ENCODE data around the gene R3HCC1L. TPM values are rescaled to one million over a fixed set of nuclear protein-coding genes. Genes with fewer than 3 reads are reported as not detected.

Gene R3HCC1L
- 8.9 and 14.1 TPM in 2 replicates for total RNA-seq (2014; rRNA removed; shearing (Covaris generic))

DNA sequence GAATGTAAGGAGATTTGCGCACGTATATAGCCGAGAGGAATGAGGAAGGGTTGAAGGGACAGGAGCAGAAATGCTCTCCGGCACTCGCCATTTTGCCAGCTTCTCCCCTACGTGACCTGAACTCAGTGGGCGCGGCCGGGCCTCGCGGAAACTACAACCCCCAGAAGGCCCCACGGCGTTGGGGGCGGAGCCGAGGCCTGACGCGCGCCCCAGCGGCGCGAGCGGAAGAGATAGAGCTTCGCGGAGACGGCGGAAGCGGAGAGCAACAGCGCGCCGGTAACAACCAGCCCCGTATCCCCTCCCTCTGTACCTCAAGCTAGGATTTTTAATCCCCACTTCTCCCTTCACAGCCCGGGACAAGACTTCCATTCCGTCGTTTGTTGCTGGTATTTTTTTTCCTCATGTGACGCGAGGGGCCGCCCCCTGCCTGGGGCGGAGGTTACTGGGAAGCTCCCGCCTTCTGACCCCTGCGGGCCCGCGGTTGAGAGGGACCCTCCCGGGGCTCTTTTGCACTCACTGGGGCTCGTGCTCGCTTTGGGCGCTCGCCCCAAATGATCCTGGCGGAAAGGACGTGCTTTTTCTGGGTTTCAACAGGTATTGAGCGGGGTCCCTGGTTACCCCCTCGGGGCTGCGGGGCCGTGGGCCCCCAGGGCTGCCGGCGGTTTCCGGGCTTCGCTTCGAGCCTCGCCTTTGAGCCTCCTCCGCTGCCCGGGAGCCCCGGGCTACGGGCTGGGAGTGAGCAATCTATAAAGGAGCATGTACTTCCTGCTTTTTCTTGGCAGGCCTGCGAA is at the start of gene R3HCC1L:
TSS of gene R3HCC1L (plus strand) at position 227 of the 791 bp plus-strand sequence. CDS start 73,458 bp downstream, outside the sequence.
- DNase-seq (ENCODE audit: low read depth) = peak; percentile 84

DNA sequence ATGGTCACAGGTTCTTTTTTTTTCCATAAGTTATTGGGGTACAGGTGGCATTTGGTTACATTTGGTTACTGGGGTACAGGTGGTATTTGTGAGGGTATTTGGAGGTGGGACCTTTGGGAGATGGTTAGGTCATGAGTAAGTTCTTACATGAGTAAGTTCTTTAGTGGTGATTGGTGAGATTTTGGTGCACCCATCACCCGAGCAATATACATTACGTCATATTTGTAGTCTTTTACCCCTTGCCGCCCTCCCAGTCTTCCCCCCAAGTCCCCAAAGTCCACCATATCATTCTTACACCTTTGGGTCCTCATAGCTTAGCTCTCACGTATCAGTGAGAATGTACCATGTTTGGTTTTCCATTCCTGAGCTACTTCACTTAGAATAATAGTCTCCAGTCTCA is 49.2 kb upstream of the R3HCC1L start:
- DNase-seq (ENCODE audit: low read depth) = no peak

DNA sequence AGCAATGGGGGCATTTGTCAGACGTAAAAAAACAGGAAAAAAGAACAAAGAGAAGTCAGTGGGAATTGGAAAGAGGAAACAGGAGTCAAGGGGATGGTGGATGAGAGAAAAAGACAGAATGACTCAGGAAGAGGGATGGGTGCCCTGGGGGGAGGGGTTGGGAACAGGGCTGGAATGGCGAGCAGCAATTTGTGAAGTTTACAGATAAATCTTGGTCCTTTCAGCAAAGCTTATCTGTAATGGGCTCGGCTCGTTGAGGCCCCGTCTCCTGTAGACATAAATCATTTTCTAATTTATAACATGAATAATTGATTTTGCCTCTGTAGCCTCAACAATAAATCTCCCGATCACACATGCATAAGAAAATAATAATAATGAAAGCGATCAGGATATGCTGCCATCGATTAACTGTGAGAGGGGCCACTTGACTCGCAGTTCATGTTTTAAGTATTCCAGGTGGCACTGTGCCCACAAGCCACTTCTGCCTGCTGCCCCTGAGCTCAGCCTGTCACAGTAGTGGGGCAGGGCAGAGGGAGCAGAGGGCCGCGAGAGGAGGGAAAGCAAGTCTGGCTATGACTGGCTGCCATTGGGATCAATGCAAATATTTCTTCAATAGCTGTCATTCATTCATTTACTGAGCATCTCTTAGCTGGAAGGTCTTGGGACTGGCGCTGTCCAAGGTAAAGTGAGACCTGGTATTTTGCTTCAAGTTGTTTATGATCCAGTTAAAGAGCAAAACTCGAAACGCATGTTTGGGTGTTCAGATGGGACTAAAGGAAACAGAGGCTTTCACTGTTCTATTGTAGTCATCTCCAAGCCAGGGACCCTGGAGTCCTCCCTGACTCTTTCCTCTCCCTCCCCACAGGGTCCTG is 47.4 kb upstream of the R3HCC1L start:
- DNase-seq (ENCODE audit: low read depth) = peak; percentile 3

- DNase-seq (ENCODE audit: low read depth) = peak; percentile 11
These were observed 46.1 kb upstream of the R3HCC1L start for GRCh38 chr10:98088186-98088971.

DNA sequence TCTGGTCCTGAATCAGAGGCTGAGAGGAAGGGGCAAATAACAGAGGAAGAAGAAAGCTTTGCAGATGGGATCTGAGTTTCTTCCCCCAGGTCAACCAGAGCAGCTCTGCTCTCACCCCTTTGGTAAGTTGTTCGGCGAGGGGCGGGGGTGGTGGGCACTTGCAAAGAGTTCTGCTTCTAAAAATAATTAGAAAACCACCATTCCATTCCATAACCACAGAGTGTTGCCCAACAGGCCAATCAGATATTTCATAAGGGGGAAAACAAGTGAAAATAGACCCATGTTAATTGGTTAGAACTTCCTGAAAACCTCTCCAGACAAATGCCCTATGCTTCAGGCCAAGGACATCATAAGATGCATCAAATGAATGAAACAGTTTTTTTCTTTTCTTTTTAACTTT is 43.6 kb upstream of the R3HCC1L start:
- no peak for DNase-seq (ENCODE audit: low read depth)

DNA sequence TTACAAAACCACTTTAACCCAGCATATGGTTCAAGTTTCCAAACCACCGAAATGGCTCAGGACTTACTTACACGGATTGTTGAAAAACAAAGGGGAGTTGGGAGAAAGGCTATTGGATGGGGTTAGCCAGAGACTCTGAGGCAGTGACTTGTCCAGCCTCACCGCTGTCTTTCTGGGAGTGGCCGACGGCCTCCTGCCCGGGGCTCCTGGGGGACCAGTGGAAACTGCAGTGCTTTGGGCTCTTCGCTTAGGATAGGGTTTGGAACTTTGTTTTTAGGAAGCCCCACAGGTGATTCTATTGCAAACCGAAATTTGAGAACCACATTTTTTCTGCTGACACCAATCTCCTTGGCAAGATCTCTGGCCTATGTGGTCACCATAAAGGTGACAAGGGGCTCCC is 38.1 kb upstream of the R3HCC1L start:
- DNase-seq (ENCODE audit: low read depth) = no peak

GRCh38 chr10:98096731-98097130 is 37.7 kb upstream of the R3HCC1L start:
- no peak for DNase-seq (ENCODE audit: low read depth)

DNA sequence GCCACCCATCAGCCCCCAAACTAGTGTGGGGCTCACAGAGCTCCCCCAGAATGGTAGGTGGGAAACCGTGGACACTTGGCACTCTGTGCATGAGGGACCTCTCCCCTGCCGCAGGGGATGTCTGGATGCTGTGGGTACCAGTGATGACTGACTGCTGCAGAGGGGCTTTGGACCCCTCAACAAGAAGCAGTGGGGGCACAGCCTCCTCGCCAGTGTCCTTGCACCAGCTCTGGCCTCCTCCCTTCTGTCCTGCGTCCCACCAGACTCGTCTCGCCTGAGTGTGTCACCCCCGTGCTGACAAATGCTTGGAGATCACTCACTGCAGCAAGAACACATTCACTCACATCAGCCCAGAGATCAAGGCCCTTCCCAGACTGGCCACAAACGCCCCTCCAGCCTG is 37.3 kb upstream of the R3HCC1L start:
- DNase-seq (ENCODE audit: low read depth) = no peak

DNA sequence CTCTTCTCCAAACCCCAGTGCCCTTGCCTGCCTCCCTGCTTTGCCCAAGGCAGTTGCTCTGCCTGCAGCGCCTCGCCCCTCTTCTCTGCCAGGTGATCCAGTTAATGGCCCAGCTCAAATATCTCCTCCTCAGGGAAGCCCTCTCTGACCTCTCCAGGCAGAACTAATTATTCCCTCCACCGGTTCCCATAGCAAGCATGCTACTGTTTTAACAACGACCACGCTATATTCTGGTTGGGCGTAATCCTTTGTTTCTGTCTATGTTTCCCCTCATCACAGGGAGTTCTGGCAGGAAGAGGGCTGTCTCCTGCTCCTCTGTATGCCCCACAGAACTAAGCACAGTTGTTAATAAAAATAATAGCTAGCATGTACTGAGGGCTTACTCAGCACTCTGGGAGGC is 36.8 kb upstream of the R3HCC1L start:
- DNase-seq (ENCODE audit: low read depth) = no peak

- DNase-seq (ENCODE audit: low read depth) = no peak
These were observed 36.2 kb upstream of the R3HCC1L start for GRCh38 chr10:98098247-98098646.

- no peak for DNase-seq (ENCODE audit: low read depth)
These were observed 34.0 kb upstream of the R3HCC1L start for GRCh38 chr10:98100476-98100875.

DNA sequence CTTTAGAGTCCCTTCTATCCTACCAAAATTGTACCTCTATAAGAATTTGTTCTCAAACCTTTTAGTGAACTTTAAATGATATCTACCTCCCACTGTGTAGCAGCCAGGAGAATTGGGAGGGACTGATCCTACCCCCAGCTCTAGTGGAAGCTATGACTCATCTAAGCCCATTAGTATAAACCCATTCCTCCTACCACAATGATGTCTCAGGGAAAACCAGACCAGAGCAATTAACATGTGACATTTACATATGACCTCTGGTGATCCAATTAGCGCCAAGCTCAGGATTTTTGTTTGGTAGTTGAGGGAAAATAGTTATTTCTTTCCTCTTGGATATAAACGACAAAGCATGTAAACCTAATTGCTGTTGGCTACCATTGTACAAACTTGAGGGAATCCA is 33.1 kb upstream of the R3HCC1L start:
- no peak for DNase-seq (ENCODE audit: low read depth)

- no peak for DNase-seq (ENCODE audit: low read depth)
These were observed 30.3 kb upstream of the R3HCC1L start for GRCh38 chr10:98104125-98104524.

GRCh38 chr10:98106531-98106930 is 27.9 kb upstream of the R3HCC1L start:
- DNase-seq (ENCODE audit: low read depth) = no peak

DNA sequence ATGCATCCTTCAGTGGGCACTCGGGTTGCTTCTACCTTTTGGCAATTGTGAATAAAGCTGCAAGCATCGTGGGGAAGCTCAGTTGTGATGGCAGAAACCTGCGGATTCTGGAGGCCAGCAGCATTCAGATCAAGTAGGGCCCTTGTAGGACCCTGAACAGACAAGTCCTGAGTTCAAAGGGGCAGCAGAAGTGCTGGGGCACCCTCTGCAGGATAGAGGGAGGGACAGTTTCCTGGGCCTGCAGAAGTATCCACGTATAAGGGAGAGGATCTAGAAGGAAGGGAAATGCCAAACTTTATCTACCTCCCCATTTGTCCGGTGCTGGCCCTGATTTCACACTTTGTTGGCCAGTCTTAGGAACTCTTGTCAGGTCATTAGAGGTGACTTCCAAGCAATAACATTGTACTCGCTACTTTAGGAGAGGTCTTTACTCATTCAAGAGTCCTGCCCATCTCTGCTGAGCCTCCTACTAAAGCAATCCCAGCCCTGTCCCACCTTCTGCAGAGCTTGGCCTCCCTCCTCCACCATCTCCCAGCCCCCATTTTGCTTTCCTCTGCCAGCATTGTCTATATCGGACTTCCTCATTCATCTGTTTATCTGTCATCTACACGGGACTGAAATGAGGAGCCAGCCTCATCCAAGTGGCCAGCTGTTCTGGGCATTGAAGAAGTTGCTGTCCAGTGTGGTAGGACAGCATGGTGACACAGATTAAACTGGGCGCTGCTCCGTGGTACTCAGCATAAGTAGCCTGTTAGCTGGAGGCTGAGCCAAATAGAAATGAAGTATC is 26.6 kb upstream of the R3HCC1L start:
- no peak for DNase-seq (ENCODE audit: low read depth)

DNA sequence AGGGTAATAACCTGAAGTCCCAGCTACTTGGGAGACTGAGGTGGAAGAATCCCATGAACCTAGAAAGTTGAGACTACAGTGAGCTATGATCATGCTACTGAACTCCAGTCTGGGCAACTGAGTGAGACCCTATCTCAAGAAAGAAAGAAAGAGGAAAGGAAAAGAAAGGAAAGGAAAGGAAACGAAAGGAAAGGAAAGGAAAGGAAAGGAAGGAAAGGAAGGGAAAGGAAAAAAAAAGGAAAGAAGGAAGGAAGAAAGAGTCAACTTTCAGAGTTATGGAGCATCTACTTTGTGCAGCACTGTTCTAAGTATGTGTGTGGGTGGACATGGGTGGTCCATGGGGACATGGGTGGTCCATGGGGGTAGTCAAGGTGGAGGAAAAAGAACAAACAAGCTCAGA is 24.1 kb upstream of the R3HCC1L start:
- no peak for DNase-seq (ENCODE audit: low read depth)

- DNase-seq (ENCODE audit: low read depth) = no peak
These were observed 19.2 kb upstream of the R3HCC1L start for GRCh38 chr10:98115031-98115787.

- no peak for DNase-seq (ENCODE audit: low read depth)
These were observed 14.6 kb upstream of the R3HCC1L start for GRCh38 chr10:98119891-98120290.

- peak; percentile 17 for DNase-seq (ENCODE audit: low read depth)
These were observed 8.4 kb upstream of the R3HCC1L start for GRCh38 chr10:98125940-98126631.

- DNase-seq (ENCODE audit: low read depth) = no peak
These were observed 5.7 kb upstream of the R3HCC1L start for GRCh38 chr10:98128802-98129201.

All from M059J (cell line).